SK-N-SH treated with all-trans-retinoic acid at 6 μM for 48 hours (cell line): ENCODE results near the gene TEX2.
A peak's percentile ranks its signal among the peaks of the same experiment; 100 is the strongest.

Source experiments
- ATAC-seq: fragments of 200-7000 bp; cut with Tn5 transposase; 3 replicates; pipeline ENCODE4 v1.9.1; 2020; ENCODE audit warnings: mild to moderate bottlenecking, moderate library complexity
- ARNTL ChIP-seq: fragments of 450-650 bp; formaldehyde crosslinking; IDR thresholded peaks from 2 replicates; pipeline ENCODE4 v1.5.0; 2020; ENCODE audit warnings: low read depth, mild to moderate bottlenecking, moderate library complexity, borderline replicate concordance
- BACH2 ChIP-seq: fragments of 250-450 bp; sonication (Bioruptor Pico); IDR thresholded peaks from 2 replicates; pipeline ENCODE4 v1.9.0; 2021; ENCODE audit warnings: mild to moderate bottlenecking, borderline replicate concordance
- CREB5 ChIP-seq: fragments of 250-450 bp; sonication (Bioruptor Pico); IDR thresholded peaks from 2 replicates; pipeline ENCODE4 v1.5.1; 2020; ENCODE audit warnings: low read depth, mild to moderate bottlenecking, moderate library complexity
- CSDC2 ChIP-seq: fragments of 250-450 bp; sonication (Bioruptor Pico); IDR thresholded peaks from 2 replicates; pipeline ENCODE4 v1.5.0; 2020; ENCODE audit warnings: mild to moderate bottlenecking, moderate library complexity
- CSRNP3 ChIP-seq: fragments of 250-450 bp; sonication (Bioruptor Pico); IDR thresholded peaks from 2 replicates; pipeline ENCODE4 v1.5.1; 2021; ENCODE audit warnings: mild to moderate bottlenecking, moderate library complexity
- ESRRG ChIP-seq: fragments of 250-450 bp; sonication (Bioruptor Pico); IDR thresholded peaks from 2 replicates; pipeline ENCODE4 v1.6.1; 2021; ENCODE audit warnings: mild to moderate bottlenecking
- GLIS3 ChIP-seq: fragments of 250-450 bp; sonication (Bioruptor Pico); IDR thresholded peaks from 2 replicates; pipeline ENCODE4 v1.5.0; 2020; ENCODE audit warnings: mild to moderate bottlenecking, moderate library complexity
- ISL1 ChIP-seq: fragments of 250-450 bp; sonication (Bioruptor Pico); IDR thresholded peaks from 2 replicates; pipeline ENCODE4 v2.1.2; 2022; ENCODE audit warnings: mild to moderate bottlenecking, moderate library complexity
- OSR1 ChIP-seq: fragments of 250-450 bp; sonication (Bioruptor Pico); IDR thresholded peaks from 2 replicates; pipeline ENCODE4 v1.8.0; 2022; ENCODE audit warnings: moderate library complexity, mild to moderate bottlenecking, inconsistent platforms
- PATZ1 ChIP-seq: fragments of 250-450 bp; sonication (Bioruptor Pico); IDR thresholded peaks from 2 replicates; pipeline ENCODE4 v1.8.0; 2020; ENCODE audit warnings: mild to moderate bottlenecking, moderate library complexity, borderline replicate concordance
- POU6F1 ChIP-seq: fragments of 250-450 bp; sonication (Bioruptor Pico); IDR thresholded peaks from 2 replicates; pipeline ENCODE4 v1.8.0; 2021; ENCODE audit warnings: low read depth, mild to moderate bottlenecking, moderate library complexity, borderline replicate concordance
- PPARA ChIP-seq: fragments of 250-450 bp; sonication (Bioruptor Pico); IDR thresholded peaks from 2 replicates; pipeline ENCODE4 v1.5.0; 2020; ENCODE audit warnings: mild to moderate bottlenecking, borderline replicate concordance
- SNAI2 ChIP-seq: fragments of 250-450 bp; sonication (Bioruptor Pico); IDR thresholded peaks from 2 replicates; pipeline ENCODE4 v1.5.0; 2020; ENCODE audit warnings: mild to moderate bottlenecking, moderate library complexity
- TCF4 ChIP-seq: fragments of 250-450 bp; sonication (Bioruptor Pico); IDR thresholded peaks from 2 replicates; pipeline ENCODE4 v1.8.0; 2021; ENCODE audit warnings: mild to moderate bottlenecking, moderate library complexity, borderline replicate concordance
- TOX ChIP-seq: fragments of 250-450 bp; sonication (Bioruptor Pico); IDR thresholded peaks from 2 replicates; pipeline ENCODE4 v1.8.0; 2021; ENCODE audit warnings: mild to moderate bottlenecking, moderate library complexity, borderline replicate concordance
- TSHZ2 ChIP-seq: fragments of 250-450 bp; sonication (Bioruptor Pico); IDR thresholded peaks from 2 replicates; pipeline ENCODE4 v1.5.0; 2020; ENCODE audit warnings: mild to moderate bottlenecking, moderate library complexity
- ZC3H10 ChIP-seq: fragments of 250-450 bp; sonication (Bioruptor Pico); IDR thresholded peaks from 2 replicates; pipeline ENCODE4 v1.5.1; 2021; ENCODE audit warnings: mild to moderate bottlenecking, moderate library complexity
- ZFP3 ChIP-seq: fragments of 250-450 bp; sonication (Bioruptor Pico); IDR thresholded peaks from 2 replicates; pipeline ENCODE4 v1.5.0; 2020; ENCODE audit warnings: mild to moderate bottlenecking, moderate library complexity
- ZNF565 ChIP-seq: fragments of 450-650 bp; formaldehyde crosslinking; conservative IDR thresholded peaks from 2 replicates; pipeline ENCODE4 v1.5.0; 2020; ENCODE audit warnings: low read depth, mild to moderate bottlenecking, moderate library complexity

TEX2 gene

GRCh38 chr17:64230791-64231408 is 32.2 kb downstream of the TEX2 start:
- peak; percentile 97 for ATAC-seq
- 0 out of 2 replicates have a peak, but pooled peaks have one; percentile 45 for TF ChIP-seq ZC3H10
- peak; percentile 89 for TF ChIP-seq ISL1 (CRISPR knock-in tag)
- TF ChIP-seq GLIS3 (CRISPR knock-in tag): no peak
- peak; percentile 38; the same call in 1 of the 2 replicates for TF ChIP-seq CREB5 (CRISPR knock-in tag)
- TF ChIP-seq SNAI2 (CRISPR knock-in tag): 0 out of 2 replicates have a peak, but pooled peaks have one; percentile 41
- TF ChIP-seq, all 23 proteins: peak for 4

- peak; percentile 48 for ATAC-seq
- no peak for TF ChIP-seq ARNTL (CRISPR knock-in tag)
- TF ChIP-seq ESRRG (CRISPR knock-in tag): 0 out of 2 replicates have a peak, but pooled peaks have one; percentile 5
- 0 out of 2 replicates have a peak, but pooled peaks have one; percentile 14 for TF ChIP-seq POU6F1 (CRISPR knock-in tag)
Measured at GRCh38 chr17:64229815-64230728, 33.0 kb downstream of the TEX2 start.

GRCh38 chr17:64226132-64226531 is 36.9 kb downstream of the TEX2 start:
- TF ChIP-seq POU6F1 (CRISPR knock-in tag) (no peak), GLIS3 (CRISPR knock-in tag) (no peak), CSDC2 (CRISPR knock-in tag) (no peak), PPARA (CRISPR knock-in tag) (no peak), ZC3H10 (no peak), BACH2 (CRISPR knock-in tag) (no peak), ZNF565 (CRISPR knock-in tag) (no peak), TCF4 (CRISPR knock-in tag) (no peak), CSRNP3 (no peak), TSHZ2 (CRISPR knock-in tag) (no peak), ZFP3 (no peak), PATZ1 (CRISPR knock-in tag) (no peak), TOX (no peak), OSR1 (CRISPR knock-in tag) (no peak)
- TF ChIP-seq, all 23 proteins: peak for 0
- ATAC-seq: no peak
